ENCODE measurements around the gene PTPN6.

The PTPN6 gene

DNA sequence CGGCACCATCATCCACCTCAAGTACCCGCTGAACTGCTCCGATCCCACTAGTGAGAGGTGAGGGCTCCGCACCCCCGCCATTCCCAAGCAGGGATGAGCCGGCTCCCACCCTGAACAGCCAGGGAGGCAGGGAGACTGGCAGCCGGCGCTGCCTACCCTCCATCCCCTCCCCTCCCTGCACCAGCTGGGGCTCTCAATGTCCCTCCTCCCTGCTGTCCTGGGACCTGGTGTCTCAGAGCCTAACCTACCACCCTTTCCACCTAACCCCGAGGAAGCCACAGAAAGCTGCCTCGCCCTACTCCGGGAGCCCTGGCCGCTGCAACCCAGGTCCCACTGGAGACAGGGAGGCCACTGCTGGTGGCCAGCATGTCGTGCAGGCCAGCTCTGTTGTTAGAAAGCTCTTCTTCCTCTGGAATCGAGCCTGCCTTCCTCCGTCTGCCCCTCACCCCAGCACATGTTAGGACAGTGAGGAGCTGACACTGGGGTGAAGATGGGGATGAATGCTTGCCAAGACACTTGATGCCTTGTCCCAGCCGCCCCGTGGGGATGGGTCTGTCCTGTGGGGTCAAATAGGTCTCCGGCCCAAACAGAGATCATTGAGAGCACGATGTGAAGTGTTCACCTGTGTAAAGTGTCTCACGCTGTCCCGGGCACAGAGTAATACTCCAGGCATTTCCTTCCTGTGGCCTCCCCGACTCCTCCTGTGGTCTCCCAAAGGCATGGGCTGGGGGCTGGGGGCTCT, 1.1 kb downstream of the PTPN6 start:
- H3K27ac Mint-ChIP-seq = peak overlapping the region; percentile 96
- no peaks in the 10 kb centered on the region for H3K9me3 Mint-ChIP-seq
- no peak for DNase-seq
- peak overlapping the region; percentile 100 for H3K4me3 Mint-ChIP-seq
- CTCF ChIA-PET = interaction anchor here (0.9 to 16.3 kb wide), 6 partner anchors 9 to 161 kb away, joined by 4 to 491 read pairs (median 7); partner anchors contain the start of genes C12orf57, LPCAT3 and RNU7-1
- peaks cover 3% of the 10 kb centered on the region for H3K27me3 Mint-ChIP-seq
- peaks cover 59% of the 10 kb centered on the region for H3K36me3 Mint-ChIP-seq
- H3K4me1 Mint-ChIP-seq = peaks cover 73% of the 10 kb centered on the region

- peak overlapping the region; percentile 96 for H3K27ac Mint-ChIP-seq
- CTCF ChIA-PET = interaction anchor here (1.2 to 16.3 kb wide), 3 partner anchors 8 to 15 kb away, joined by 5 to 491 read pairs (median 7); partner anchors contain the start of genes C12orf57 and RNU7-1
- H3K4me3 Mint-ChIP-seq = peak overlapping the region; percentile 100
- H3K36me3 Mint-ChIP-seq = peaks cover 60% of the 10 kb centered on the region
- H3K27me3 Mint-ChIP-seq = peaks cover 3% of the 10 kb centered on the region
- DNase-seq = no peak
- H3K4me1 Mint-ChIP-seq = peaks cover 73% of the 10 kb centered on the region
- H3K9me3 Mint-ChIP-seq = no peaks in the 10 kb centered on the region
These were observed 1.8 kb downstream of the PTPN6 start for GRCh38 chr12:6952863-6953441.

- Mint-ChIP-seq H3K4me1 (peaks cover 73% of the 10 kb centered on the region), H3K36me3 (peaks cover 68% of the 10 kb centered on the region), H3K27ac (peak overlapping the region; percentile 96), H3K4me3 (peak overlapping the region; percentile 100), H3K27me3 (peaks cover 3% of the 10 kb centered on the region), H3K9me3 (no peaks in the 10 kb centered on the region)
- CTCF ChIA-PET = interaction anchor here (1.2 to 16.3 kb wide), 4 partner anchors 7 to 10 kb away, joined by 4 to 491 read pairs (median 9); partner anchors contain the start of genes C12orf57 and RNU7-1
- peak; percentile 87 for DNase-seq
These were observed 2.5 kb downstream of the PTPN6 start for GRCh38 chr12:6953442-6954315.

DNA sequence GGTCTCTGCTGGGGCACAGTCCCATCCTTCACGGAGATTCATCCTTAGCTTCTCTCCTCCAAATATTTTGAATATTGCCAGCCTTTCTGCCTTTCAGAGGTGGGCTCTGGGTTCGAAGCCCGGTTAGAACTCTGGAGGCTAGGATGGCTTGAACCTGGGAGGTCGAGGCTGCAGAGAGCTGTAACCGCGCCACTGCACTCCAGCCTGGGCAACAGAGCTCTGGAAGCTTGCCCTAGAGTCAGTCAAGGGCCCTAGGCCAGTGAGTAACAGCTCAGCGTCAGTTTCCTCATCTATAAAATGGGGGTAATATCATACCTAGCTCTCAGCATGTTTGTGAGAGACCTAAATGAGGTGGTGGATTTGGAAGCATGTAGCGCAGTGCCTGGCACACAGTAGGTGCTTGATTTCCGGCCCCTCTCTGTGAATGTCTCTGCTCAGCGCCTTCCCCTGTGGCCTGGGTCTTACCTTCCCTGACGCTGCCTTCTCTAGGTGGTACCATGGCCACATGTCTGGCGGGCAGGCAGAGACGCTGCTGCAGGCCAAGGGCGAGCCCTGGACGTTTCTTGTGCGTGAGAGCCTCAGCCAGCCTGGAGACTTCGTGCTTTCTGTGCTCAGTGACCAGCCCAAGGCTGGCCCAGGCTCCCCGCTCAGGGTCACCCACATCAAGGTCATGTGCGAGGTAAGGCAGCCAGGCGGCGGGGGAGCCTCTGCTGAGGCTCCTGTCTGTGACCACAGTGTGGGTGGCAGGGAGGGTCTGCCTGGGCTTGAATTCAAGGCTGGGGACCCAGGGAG, 3.4 kb downstream of the PTPN6 start:
- no peak for DNase-seq
- peak overlapping the region; percentile 96 for H3K27ac Mint-ChIP-seq
- peaks cover 73% of the 10 kb centered on the region for H3K4me1 Mint-ChIP-seq
- H3K27me3 Mint-ChIP-seq = peaks cover 3% of the 10 kb centered on the region
- peaks cover 74% of the 10 kb centered on the region for H3K36me3 Mint-ChIP-seq
- peak overlapping the region; percentile 100 for H3K4me3 Mint-ChIP-seq
- H3K9me3 Mint-ChIP-seq = no peaks in the 10 kb centered on the region
- CTCF ChIA-PET = interaction anchor here (0.5 to 12.3 kb wide), 4 partner anchors 9 to 31 kb away, joined by 4 to 491 read pairs (median 8); partner anchors contain the start of genes C12orf57, PTPN6 and RNU7-1

DNA sequence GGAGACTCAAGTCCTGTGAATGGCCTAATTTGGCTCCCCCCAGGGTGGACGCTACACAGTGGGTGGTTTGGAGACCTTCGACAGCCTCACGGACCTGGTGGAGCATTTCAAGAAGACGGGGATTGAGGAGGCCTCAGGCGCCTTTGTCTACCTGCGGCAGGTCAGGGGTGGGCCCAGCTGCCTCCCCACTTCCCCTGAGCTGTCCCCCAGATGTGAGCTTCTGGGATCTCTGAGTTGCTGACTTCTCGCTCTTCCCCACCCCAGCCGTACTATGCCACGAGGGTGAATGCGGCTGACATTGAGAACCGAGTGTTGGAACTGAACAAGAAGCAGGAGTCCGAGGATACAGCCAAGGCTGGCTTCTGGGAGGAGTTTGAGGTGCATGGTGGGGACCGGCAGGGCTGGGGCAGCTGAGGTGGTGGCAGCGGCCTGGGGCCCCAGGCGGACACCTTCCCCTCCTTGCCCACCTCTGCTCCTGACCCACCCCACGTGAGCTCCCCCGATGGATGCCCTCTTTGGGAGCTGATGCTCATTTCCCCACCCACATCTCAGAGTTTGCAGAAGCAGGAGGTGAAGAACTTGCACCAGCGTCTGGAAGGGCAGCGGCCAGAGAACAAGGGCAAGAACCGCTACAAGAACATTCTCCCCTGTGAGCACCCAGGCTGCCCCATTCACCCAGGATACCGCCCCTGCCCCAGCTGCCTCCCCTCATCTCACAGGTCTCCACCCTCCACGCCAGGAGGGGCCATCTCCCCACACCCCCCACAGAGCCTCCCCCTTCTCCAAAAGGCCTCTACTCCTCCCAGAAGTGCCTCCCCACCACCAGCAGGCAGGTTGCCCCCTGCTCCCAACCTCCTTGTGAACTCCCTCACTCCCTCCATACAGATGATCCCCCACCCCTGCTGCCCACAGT, 4.2 kb downstream of the PTPN6 start:
- Mint-ChIP-seq H3K4me3 (peak overlapping the region; percentile 42), H3K27ac (peak overlapping the region; percentile 99), H3K36me3 (peaks cover 78% of the 10 kb centered on the region), H3K4me1 (peaks cover 73% of the 10 kb centered on the region), H3K9me3 (no peaks in the 10 kb centered on the region), H3K27me3 (peaks cover 3% of the 10 kb centered on the region)
- DNase-seq = peak; percentile 20
- CTCF ChIA-PET = interaction anchor here (1.5 to 12.3 kb wide), 3 partner anchors 9 to 11 kb away, joined by 5 to 491 read pairs (median 13); partner anchors contain the start of genes C12orf57, PTPN6 and RNU7-1

DNA sequence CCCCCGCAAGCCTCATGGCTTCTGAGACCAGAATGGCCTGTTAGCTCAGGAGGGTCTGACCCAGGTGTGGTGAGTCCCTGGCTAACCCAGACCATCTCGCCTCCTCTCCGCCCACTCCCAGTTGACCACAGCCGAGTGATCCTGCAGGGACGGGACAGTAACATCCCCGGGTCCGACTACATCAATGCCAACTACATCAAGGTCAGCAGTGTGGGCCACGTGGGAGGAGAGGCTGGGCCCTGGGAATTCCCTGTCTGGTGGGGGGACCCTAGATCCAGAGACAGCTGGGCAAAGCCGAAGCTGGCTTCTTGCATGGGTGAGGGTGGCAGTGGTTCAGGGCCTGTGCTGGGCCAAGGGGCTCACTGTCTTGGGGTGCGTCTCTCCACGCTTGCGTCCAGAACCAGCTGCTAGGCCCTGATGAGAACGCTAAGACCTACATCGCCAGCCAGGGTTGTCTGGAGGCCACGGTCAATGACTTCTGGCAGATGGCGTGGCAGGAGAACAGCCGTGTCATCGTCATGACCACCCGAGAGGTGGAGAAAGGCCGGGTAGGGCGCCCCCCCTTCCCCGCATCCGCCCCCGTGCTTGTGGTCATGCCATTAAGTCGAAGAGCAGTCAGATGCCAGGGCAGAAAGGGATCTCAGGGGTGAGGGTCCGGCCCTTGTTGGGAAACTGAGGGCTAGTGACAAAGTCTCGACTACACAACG, 5.0 kb downstream of the PTPN6 start:
- CTCF ChIA-PET = interaction anchor here (1.1 to 12.3 kb wide), 4 partner anchors 8 to 84 kb away, joined by 4 to 491 read pairs (median 9); partner anchors contain the start of genes C12orf57, PTPN6 and RNU7-1
- H3K27me3 Mint-ChIP-seq = peaks cover 3% of the 10 kb centered on the region
- peak; percentile 19 for DNase-seq
- peaks cover 85% of the 10 kb centered on the region for H3K36me3 Mint-ChIP-seq
- H3K9me3 Mint-ChIP-seq = no peaks in the 10 kb centered on the region
- H3K4me3 Mint-ChIP-seq = peak overlapping the region; percentile 42
- peaks cover 74% of the 10 kb centered on the region for H3K4me1 Mint-ChIP-seq
- peak overlapping the region; percentile 99 for H3K27ac Mint-ChIP-seq

GRCh38 chr12:6957151-6957701, 6.1 kb downstream of the PTPN6 start:
- CTCF ChIA-PET = interaction anchor here (0.7 to 12.3 kb wide), 4 partner anchors 9 to 85 kb away, joined by 3 to 491 read pairs (median 4); partner anchors contain the start of genes C12orf57, PTPN6 and RNU7-1
- Mint-ChIP-seq H3K27ac (peak overlapping the region; percentile 99), H3K27me3 (peaks cover 3% of the 10 kb centered on the region), H3K36me3 (peaks cover 90% of the 10 kb centered on the region), H3K9me3 (no peaks in the 10 kb centered on the region), H3K4me3 (peak overlapping the region; percentile 93), H3K4me1 (peaks cover 85% of the 10 kb centered on the region)
- peak; percentile 29 for DNase-seq

GRCh38 chr12:6957741-6958608, 6.8 kb downstream of the PTPN6 start:
- Mint-ChIP-seq H3K36me3 (peaks cover 83% of the 10 kb centered on the region), H3K27me3 (peaks cover 3% of the 10 kb centered on the region), H3K27ac (peak overlapping the region; percentile 99), H3K9me3 (no peaks in the 10 kb centered on the region), H3K4me1 (peaks cover 89% of the 10 kb centered on the region), H3K4me3 (peak overlapping the region; percentile 93)
- peak; percentile 29 for DNase-seq
- CTCF ChIA-PET = interaction anchor here (0.7 to 12.3 kb wide), 5 partner anchors 13 to 155 kb away, joined by 3 to 491 read pairs (median 3); partner anchors contain the start of genes C12orf57, LPCAT3, PTPN6 and RNU7-1

DNA sequence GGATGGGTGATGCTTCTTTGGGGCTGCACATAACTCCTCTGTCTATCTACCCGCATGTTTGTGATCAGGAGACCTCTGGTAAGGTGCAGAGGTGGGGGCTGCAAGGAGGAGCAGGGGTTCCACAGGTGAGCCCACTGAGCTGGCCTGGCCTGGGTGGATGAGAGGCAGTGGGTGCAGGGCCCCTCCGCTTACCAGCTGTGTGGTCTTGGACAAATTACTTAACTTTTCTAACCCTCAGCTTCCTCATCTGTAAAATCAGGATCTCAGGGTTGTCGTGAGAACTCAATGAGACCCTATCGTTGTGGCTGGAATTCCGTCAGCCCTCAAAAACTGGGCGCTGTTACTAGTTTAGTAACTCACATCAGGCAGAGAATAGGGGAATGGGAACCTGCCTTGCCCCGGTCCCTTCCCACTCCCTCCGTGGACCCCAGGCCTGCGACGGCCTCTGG, 7.5 kb downstream of the PTPN6 start:
- CTCF ChIA-PET = interaction anchor here (1.0 to 12.3 kb wide), 4 partner anchors 13 to 154 kb away, joined by 3 to 491 read pairs (median 21); partner anchors contain the start of genes C12orf57, LPCAT3, PTPN6 and RNU7-1
- peaks cover 90% of the 10 kb centered on the region for H3K4me1 Mint-ChIP-seq
- peaks cover 2% of the 10 kb centered on the region for H3K27me3 Mint-ChIP-seq
- peak overlapping the region; percentile 99 for H3K27ac Mint-ChIP-seq
- peaks cover 76% of the 10 kb centered on the region for H3K36me3 Mint-ChIP-seq
- no peaks in the 10 kb centered on the region for H3K9me3 Mint-ChIP-seq
- H3K4me3 Mint-ChIP-seq = peak overlapping the region; percentile 93
- DNase-seq = no peak

- Mint-ChIP-seq H3K4me1 (peaks cover 90% of the 10 kb centered on the region), H3K27me3 (no peaks in the 10 kb centered on the region), H3K36me3 (peaks cover 70% of the 10 kb centered on the region), H3K4me3 (peak overlapping the region; percentile 93), H3K27ac (peak overlapping the region; percentile 99), H3K9me3 (no peaks in the 10 kb centered on the region)
- peak; percentile 80 for DNase-seq
- CTCF ChIA-PET = interaction anchor here (0.7 to 12.3 kb wide), 4 partner anchors 14 to 59 kb away, joined by 3 to 491 read pairs (median 21); partner anchors contain the start of genes C12orf57, LPCAT3, PTPN6 and RNU7-1
These were observed 8.1 kb downstream of the PTPN6 start for GRCh38 chr12:6959058-6959804.

All from activated naive CD4-positive, alpha-beta T cell treated with anti-CD3 and anti-CD28 coated beads, Interleukin-2, amount 10 ng/mL, durations not matched to agents 7 days and 5 days (primary cell).